ENCODE data around the gene TVP23B.

Gene TVP23B

GRCh38 chr17:18848501-18848900, 67.5 kb downstream of the TVP23B start:
- TF ChIP-seq CTCF (IDR thresholded peaks at IDR 0.05; ENCODE audit: control extremely low read depth, extremely low read depth, low read depth, missing control alignments): no peak
- CTCF ChIA-PET: interaction anchor here (3.0 kb wide), 1 partner anchor 12 kb away, joined by 15 read pairs; no protein-coding TSS in a partner anchor
- POLR2A ChIA-PET: no interaction called here
- DNase-seq (ENCODE audit: extremely low spot score): no peak

- DNase-seq (ENCODE audit: extremely low spot score): no peak
- no peak for TF ChIP-seq CTCF (IDR thresholded peaks at IDR 0.05; ENCODE audit: control extremely low read depth, extremely low read depth, low read depth, missing control alignments)
- ChIA-PET CTCF (interaction anchor here (1.8 to 3.0 kb wide), 3 partner anchors 10 to 225 kb away, joined by 6 to 15 read pairs (median 7); no protein-coding TSS in a partner anchor), POLR2A (no interaction called here)
These were observed 69.7 kb downstream of the TVP23B start for GRCh38 chr17:18850679-18851078.

DNA sequence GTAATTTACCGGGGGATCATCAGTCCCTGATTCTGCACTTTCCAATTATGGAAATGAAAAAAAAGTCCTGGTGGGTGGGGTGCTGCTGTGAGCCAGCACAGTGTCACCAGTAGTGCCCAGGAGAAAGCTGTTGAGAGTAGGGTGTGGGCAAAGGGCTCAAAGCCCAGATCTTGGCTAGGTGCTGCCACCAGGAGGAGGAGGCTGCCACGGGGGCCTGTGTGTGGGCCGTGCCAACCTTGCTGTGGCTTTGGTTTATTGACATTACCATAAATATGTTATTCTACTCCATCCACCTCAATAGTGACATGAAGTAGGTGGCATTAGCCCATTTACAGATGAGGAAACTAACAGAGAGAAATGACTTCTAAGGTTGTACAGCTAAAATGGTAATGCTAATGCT, 70.2 kb downstream of the TVP23B start:
- no peak for TF ChIP-seq CTCF (IDR thresholded peaks at IDR 0.05; ENCODE audit: control extremely low read depth, extremely low read depth, low read depth, missing control alignments)
- CTCF ChIA-PET: interaction anchor here (1.8 to 3.0 kb wide), 3 partner anchors 10 to 226 kb away, joined by 6 to 15 read pairs (median 7); no protein-coding TSS in a partner anchor
- no peak for DNase-seq (ENCODE audit: extremely low spot score)
- POLR2A ChIA-PET: no interaction called here

GRCh38 chr17:18854956-18855355, 74.0 kb downstream of the TVP23B start:
- CTCF ChIA-PET: interaction anchor here (1.3 to 2.0 kb wide), 2 partner anchors 15 to 106 kb away, joined by 3 to 4 read pairs; no protein-coding TSS in a partner anchor
- POLR2A ChIA-PET: no interaction called here

DNA sequence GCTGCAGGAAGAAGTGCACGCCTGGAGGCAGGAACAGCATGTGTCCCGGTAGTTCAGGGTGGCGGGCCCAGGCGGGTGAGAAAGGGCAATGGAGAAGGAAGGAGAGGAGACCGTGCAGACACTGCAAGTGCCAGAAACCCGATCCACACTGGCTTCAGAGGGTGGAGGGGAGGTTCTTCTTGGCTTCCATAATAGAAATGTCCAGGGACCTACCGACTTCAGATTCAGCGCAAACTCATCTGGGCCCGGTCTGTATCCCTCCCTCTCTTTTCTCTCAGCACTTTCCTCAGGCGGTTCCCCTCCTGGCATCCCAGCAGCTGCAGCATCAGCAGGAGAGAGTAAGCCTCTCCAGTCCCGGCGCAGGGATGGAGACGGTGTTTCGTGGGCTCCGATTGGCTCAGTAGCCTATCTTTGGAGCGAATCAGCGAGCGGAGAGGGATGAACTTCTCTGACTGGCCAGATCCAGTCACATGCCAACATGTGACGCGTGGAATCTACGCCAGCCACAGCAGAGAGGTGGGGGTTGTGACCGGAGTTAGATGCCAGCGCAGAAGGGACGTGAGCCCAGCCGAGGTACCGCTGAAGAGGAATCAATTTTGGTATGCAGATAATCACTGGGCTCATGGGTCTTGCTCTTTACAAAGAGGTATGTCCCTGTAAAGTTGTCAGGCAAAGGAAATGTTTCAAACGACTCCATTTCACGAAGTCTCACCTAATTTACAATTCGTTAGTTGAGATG, 75.0 kb downstream of the TVP23B start:
- CTCF ChIA-PET: no interaction called here
- POLR2A ChIA-PET: no interaction called here
- no peak for TF ChIP-seq CTCF (IDR thresholded peaks at IDR 0.05; ENCODE audit: control extremely low read depth, extremely low read depth, low read depth, missing control alignments)
- peak; percentile 88 for DNase-seq (ENCODE audit: extremely low spot score)

More at GRCh38 chr17:18854956-18855355, 74.0 kb downstream of the TVP23B start:
- no peak for DNase-seq (ENCODE audit: extremely low spot score)
- no peak for TF ChIP-seq CTCF (IDR thresholded peaks at IDR 0.05; ENCODE audit: control extremely low read depth, extremely low read depth, low read depth, missing control alignments)

Data from GM10248 (cell line).